Loucy (cell line): ENCODE data around the gene TRPV2.

Source experiments
- H2AFZ ChIP-seq: fragments of 200-600 bp; sonication (generic); 2 replicates; pipeline ENCODE4 v1.6.0; 2016; ENCODE audit warnings: antibody characterized with exemption, mild to moderate bottlenecking, low read length, moderate library complexity
- H3F3A ChIP-seq: fragments of 200-600 bp; 2 replicates; pipeline ENCODE4 v1.6.0; 2016; ENCODE audit warnings: antibody characterized with exemption, low read depth, mild to moderate bottlenecking
- H3K27me3 ChIP-seq: fragments of 200-600 bp; sonication (generic); 2 replicates; pipeline ENCODE4 v1.6.1; 2014; ENCODE audit warnings: low read length, mild to moderate bottlenecking; ENCODE audit not compliant: insufficient read depth, poor library complexity, severe bottlenecking
- H3K36me3 ChIP-seq: fragments of 200-600 bp; sonication (generic); 2 replicates; pipeline ENCODE4 v1.6.1; 2016; ENCODE audit warnings: low read length; ENCODE audit not compliant: insufficient read depth
- H3K4me1 ChIP-seq: fragments of 200-600 bp; sonication (generic); 2 replicates; pipeline ENCODE4 v1.5.1; 2014; ENCODE audit warnings: low read length, mild to moderate bottlenecking; ENCODE audit not compliant: insufficient read depth, poor library complexity, severe bottlenecking
- H3K4me2 ChIP-seq: fragments of 200-600 bp; sonication (generic); 2 replicates; pipeline ENCODE4 v1.6.0; 2014; ENCODE audit warnings: antibody characterized with exemption, low read length, low read depth, mild to moderate bottlenecking; ENCODE audit not compliant: poor library complexity, severe bottlenecking
- H3K4me3 ChIP-seq: fragments of 200-600 bp; sonication (generic); 2 replicates; pipeline ENCODE4 v1.5.1; 2014; ENCODE audit warnings: low read length, mild to moderate bottlenecking, mixed read lengths; ENCODE audit not compliant: poor library complexity, severe bottlenecking
- H3K79me2 ChIP-seq: fragments of 200-600 bp; sonication (generic); 2 replicates; pipeline ENCODE4 v1.6.1; 2014; ENCODE audit warnings: low read length; ENCODE audit not compliant: insufficient read depth
- H3K9ac ChIP-seq: fragments of 200-600 bp; sonication (generic); 2 replicates; pipeline ENCODE4 v1.6.0; 2014; ENCODE audit warnings: mild to moderate bottlenecking, low read depth, low read length, moderate library complexity; ENCODE audit not compliant: poor library complexity, severe bottlenecking
- H3K9me2 ChIP-seq: fragments of 200-600 bp; sonication (generic); replicated peaks from 2 replicates; pipeline ENCODE4 v1.6.1; 2016; ENCODE audit warnings: low read depth, low read length, mixed read lengths
- H3K9me3 ChIP-seq: fragments of 200-600 bp; sonication (generic); 2 replicates; pipeline ENCODE4 v1.6.1; 2014; ENCODE audit warnings: mild to moderate bottlenecking, antibody characterized with exemption, low read length, low read depth; ENCODE audit not compliant: insufficient read depth
- H4K20me1 ChIP-seq: fragments of 200-600 bp; sonication (generic); 2 replicates; pipeline ENCODE4 v1.6.0; 2014; ENCODE audit warnings: antibody characterized with exemption, low read length, mild to moderate bottlenecking; ENCODE audit not compliant: insufficient read depth, poor library complexity, severe bottlenecking
- EZH2phosphoT487 ChIP-seq: fragments of 200-600 bp; IDR thresholded peaks from 2 replicates; pipeline ENCODE4 v1.6.1; 2018; ENCODE audit warnings: antibody characterized with exemption, mild to moderate bottlenecking, moderate library complexity, borderline replicate concordance
- TF ChIP-seq, protein P1 (sequence below): fragments of 200-600 bp; sonication (generic); conservative IDR thresholded peaks from 2 replicates; pipeline ENCODE4 v1.5.1; 2014; ENCODE audit warnings: mild to moderate bottlenecking, antibody characterized with exemption, low read length

Gene TRPV2

DNA sequence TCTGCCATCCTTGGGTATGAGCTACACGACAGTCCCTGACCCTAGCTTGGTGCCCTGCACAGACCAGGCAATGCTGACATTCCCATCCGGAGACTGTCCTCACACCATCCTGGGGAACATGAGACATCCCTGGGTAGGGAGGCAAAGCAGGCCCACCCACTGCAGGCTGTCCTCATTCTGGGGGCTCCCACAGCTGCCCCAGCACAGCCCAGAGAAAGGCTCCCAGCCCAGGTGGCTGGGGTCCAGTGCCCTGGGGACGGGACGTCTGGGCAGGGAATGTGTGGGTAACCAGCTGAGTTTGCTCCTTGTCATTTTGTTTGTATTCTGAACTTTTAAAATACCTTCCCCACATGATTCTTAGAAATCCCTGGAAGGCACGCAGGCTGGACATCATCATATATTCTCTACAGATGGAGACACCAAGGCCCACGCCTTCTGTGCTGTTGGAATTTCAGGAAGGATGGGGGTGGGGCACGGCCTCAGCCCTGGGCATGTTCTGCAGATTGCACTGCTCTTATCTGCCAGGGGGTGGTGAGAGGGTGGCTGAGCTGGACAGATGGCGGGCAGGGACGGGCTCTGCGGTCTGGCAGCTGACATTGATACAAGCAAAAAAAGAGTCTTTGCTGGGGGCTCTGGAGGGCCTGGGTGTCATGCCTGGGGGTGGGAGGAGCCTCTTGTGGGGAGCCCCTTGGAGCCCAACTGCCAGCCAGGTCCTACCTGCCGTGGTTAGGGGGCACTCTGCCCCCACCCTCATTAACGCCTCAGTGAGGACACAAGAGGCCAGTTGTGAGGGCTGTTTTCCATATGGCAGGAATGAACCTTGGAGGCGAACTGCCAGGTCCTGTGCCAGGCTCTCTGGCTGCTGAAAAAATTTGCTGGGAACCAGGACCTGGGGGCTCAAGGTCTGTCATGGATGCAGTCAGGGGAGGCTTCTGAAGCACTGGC is 48.3 kb downstream of the TRPV2 start:
- no peak overlapping the region for H3K4me2 ChIP-seq
- no peaks in the 10 kb centered on the region for H3K9me2 ChIP-seq
- H3K9ac ChIP-seq, result no peak overlapping the region
- H3K79me2 ChIP-seq, result no peaks in the 10 kb centered on the region
- no peaks in the 10 kb centered on the region for H3K27me3 ChIP-seq
- no peaks in the 10 kb centered on the region for H3K9me3 ChIP-seq
- H4K20me1 ChIP-seq, result no peaks in the 10 kb centered on the region
- no peak overlapping the region for H3K4me3 ChIP-seq
- peaks cover 4% of the 10 kb centered on the region; the same call in 1 of the 2 replicates for H3K36me3 ChIP-seq
- no peak overlapping the region for H2AFZ ChIP-seq
- H3K4me1 ChIP-seq, result peaks cover 11% of the 10 kb centered on the region
- TF ChIP-seq, protein P1, sequence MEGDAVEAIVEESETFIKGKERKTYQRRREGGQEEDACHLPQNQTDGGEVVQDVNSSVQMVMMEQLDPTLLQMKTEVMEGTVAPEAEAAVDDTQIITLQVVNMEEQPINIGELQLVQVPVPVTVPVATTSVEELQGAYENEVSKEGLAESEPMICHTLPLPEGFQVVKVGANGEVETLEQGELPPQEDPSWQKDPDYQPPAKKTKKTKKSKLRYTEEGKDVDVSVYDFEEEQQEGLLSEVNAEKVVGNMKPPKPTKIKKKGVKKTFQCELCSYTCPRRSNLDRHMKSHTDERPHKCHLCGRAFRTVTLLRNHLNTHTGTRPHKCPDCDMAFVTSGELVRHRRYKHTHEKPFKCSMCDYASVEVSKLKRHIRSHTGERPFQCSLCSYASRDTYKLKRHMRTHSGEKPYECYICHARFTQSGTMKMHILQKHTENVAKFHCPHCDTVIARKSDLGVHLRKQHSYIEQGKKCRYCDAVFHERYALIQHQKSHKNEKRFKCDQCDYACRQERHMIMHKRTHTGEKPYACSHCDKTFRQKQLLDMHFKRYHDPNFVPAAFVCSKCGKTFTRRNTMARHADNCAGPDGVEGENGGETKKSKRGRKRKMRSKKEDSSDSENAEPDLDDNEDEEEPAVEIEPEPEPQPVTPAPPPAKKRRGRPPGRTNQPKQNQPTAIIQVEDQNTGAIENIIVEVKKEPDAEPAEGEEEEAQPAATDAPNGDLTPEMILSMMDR, result no peak; the same call in 1 of the 2 replicates
- no peak for TF ChIP-seq EZH2phosphoT487
- no peaks in the 10 kb centered on the region for H3F3A ChIP-seq

DNA sequence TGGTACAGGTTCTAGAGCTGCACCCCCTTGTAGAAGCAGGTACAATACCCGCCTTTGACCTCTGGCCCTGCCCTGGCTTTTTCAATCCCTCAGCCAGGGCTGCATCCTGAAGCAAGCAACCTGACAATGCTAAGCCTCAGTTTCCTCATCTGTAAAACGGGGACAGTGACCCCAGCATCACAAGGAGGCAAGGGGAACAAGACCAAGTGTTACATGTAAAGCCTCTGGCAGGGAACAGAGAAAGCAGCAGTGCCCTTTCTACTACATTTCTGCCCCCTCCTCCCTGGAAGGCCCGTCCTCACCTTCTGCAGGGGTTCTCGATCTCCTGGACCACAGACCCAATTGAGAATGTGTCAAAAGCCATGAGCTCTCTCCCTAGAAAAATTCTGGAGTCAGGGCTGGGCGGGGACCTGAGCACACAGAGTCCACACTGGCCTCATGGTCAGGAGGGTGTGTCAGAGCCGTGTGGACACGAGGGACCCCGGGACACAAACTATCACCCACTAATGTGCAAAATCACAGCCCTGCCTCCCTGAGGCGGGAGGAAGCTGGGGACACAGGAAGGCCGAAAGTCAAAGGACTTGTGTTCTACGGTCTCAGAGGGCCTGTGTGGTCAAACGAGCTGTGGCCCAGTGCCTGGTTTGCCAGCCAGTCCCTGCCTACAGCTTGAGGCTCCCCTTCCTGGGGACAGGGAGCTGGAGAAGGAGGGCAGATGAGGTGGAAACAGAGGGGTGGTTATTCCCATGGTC is 49.1 kb downstream of the TRPV2 start:
- Histone ChIP-seq H3K79me2 (no peaks in the 10 kb centered on the region), H3K4me1 (peaks cover 11% of the 10 kb centered on the region), H3K4me3 (no peak overlapping the region), H3K4me2 (no peak overlapping the region), H3F3A (no peaks in the 10 kb centered on the region), H2AFZ (no peak overlapping the region), H3K9me3 (no peaks in the 10 kb centered on the region), H3K36me3 (peaks cover 4% of the 10 kb centered on the region; the same call in 1 of the 2 replicates), H3K9ac (no peak overlapping the region), H3K27me3 (no peaks in the 10 kb centered on the region), H4K20me1 (no peaks in the 10 kb centered on the region), H3K9me2 (no peaks in the 10 kb centered on the region)
- no peak for TF ChIP-seq EZH2phosphoT487

DNA sequence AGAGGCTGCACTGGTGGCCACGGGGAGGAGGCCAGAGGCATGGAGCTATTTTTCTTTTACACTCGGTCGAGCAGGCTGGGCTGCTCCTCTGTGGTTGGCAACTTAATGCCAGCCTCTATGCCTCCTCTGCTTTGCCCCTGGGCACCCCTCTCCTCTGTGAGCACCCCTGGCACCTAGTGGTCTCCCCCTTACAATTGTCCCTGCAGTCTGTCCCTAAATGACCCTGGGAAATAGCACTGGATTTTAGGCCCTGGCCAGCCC is 49.6 kb downstream of the TRPV2 start:
- Histone ChIP-seq H2AFZ (no peak overlapping the region), H4K20me1 (no peaks in the 10 kb centered on the region), H3K4me2 (no peak overlapping the region), H3K9me2 (no peaks in the 10 kb centered on the region), H3K4me3 (no peak overlapping the region), H3K9me3 (no peaks in the 10 kb centered on the region), H3K36me3 (peaks cover 4% of the 10 kb centered on the region; the same call in 1 of the 2 replicates), H3K4me1 (peaks cover 7% of the 10 kb centered on the region), H3K79me2 (no peaks in the 10 kb centered on the region), H3K27me3 (no peaks in the 10 kb centered on the region), H3K9ac (no peak overlapping the region), H3F3A (no peaks in the 10 kb centered on the region)
- TF ChIP-seq EZH2phosphoT487, result no peak

DNA sequence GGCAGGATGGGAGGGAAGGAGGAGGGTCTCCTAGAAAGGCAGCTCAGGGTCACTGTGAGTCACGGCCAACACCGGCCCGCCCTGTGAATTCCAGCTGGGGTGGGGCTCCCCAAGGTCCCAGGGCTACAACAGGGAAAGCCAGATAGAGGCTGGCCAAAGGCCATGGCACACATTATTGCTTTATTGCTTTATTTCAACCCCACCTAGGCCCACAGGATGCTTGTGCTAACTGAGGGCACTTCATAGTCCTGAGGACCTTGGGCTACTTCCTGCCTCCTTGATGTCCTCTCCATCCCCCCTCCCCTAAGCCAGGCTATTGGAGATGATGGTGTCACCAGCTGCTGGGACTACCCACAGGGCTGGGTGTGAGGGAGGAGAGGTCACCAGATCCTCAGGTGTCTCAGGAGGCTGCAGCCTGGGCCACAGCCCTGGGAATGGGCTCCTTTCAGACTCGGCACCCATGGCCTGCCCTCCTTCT is 50.5 kb downstream of the TRPV2 start:
- peaks cover 2% of the 10 kb centered on the region; the same call in 1 of the 2 replicates for H3K36me3 ChIP-seq
- no peak overlapping the region for H3K9ac ChIP-seq
- TF ChIP-seq, protein P1, result no peak
- TF ChIP-seq EZH2phosphoT487, result no peak
- no peaks in the 10 kb centered on the region for H3K9me3 ChIP-seq
- no peaks in the 10 kb centered on the region for H3K9me2 ChIP-seq
- no peaks in the 10 kb centered on the region for H3K27me3 ChIP-seq
- H3K4me1 ChIP-seq, result peaks cover 6% of the 10 kb centered on the region
- H4K20me1 ChIP-seq, result no peaks in the 10 kb centered on the region
- H3K79me2 ChIP-seq, result no peaks in the 10 kb centered on the region
- H2AFZ ChIP-seq, result no peak overlapping the region
- no peak overlapping the region for H3K4me3 ChIP-seq
- no peaks in the 10 kb centered on the region for H3F3A ChIP-seq
- H3K4me2 ChIP-seq, result no peak overlapping the region
